Activated naive CD8-positive, alpha-beta T cell treated with anti-CD3 and anti-CD28 coated beads, Interleukin-2, amount 10 ng/mL, durations not matched to agents 7 days and 5 days (primary cell): Measurements from ENCODE around the gene LAMB1. TPM values are rescaled to one million over a fixed set of nuclear protein-coding genes. Genes with fewer than 3 reads are reported as not detected.
A peak's percentile ranks its signal among the peaks of the same experiment; 100 is the strongest.
"Not testable (repeated sequence)": the region's sequence is repeated elsewhere in the genome, so short reads cannot be mapped to it uniquely, and the experiment has no call there.

ENCODE experiments used
- ATAC-seq: fragments of 150-1000 bp; cut with Tn5 transposase; one replicate; pipeline ENCODE4 v1.10.0; 2021; ENCODE audit warnings: low read depth, moderate library complexity
- POLR2A ChIA-PET: fragments of 350-600 bp; sonication (Branson Sonifier 250); formaldehyde crosslinking; loops from one replicate; lab custom pipeline; 2021; ENCODE audit warnings: antibody characterized with exemption; lab: Charles Lee
- DNase-seq: peaks from one replicate; pipeline ENCODE4 v3.0.0; 2021
- H3K27ac Mint-ChIP-seq: one replicate; pipeline ENCODE4 v1.8.0; 2022; ENCODE audit warnings: mild to moderate bottlenecking, mixed read lengths
- H3K27me3 Mint-ChIP-seq: one replicate; pipeline ENCODE4 v1.8.0; 2022; ENCODE audit warnings: mild to moderate bottlenecking, moderate library complexity, mixed read lengths
- H3K36me3 Mint-ChIP-seq: one replicate; pipeline ENCODE4 v1.8.0; 2021; ENCODE audit warnings: mild to moderate bottlenecking, mixed read lengths
- H3K4me1 Mint-ChIP-seq: one replicate; pipeline ENCODE4 v1.8.0; 2021; ENCODE audit warnings: mixed read lengths
- H3K4me3 Mint-ChIP-seq: one replicate; pipeline ENCODE4 v1.8.0; 2022; ENCODE audit warnings: mild to moderate bottlenecking, moderate library complexity, mixed read lengths
- H3K9me3 Mint-ChIP-seq: one replicate; pipeline ENCODE4 v1.8.0; 2021; ENCODE audit warnings: mixed read lengths
- total RNA-seq, 2 experiments: library from RNA; stranded (reverse); gene quantifications; one replicate each; pipeline ENCODE4 v1.2.3, GENCODE V29; 2021

Gene LAMB1
- total RNA-seq, 2 experiments from 2014 or later, result not detected

DNA sequence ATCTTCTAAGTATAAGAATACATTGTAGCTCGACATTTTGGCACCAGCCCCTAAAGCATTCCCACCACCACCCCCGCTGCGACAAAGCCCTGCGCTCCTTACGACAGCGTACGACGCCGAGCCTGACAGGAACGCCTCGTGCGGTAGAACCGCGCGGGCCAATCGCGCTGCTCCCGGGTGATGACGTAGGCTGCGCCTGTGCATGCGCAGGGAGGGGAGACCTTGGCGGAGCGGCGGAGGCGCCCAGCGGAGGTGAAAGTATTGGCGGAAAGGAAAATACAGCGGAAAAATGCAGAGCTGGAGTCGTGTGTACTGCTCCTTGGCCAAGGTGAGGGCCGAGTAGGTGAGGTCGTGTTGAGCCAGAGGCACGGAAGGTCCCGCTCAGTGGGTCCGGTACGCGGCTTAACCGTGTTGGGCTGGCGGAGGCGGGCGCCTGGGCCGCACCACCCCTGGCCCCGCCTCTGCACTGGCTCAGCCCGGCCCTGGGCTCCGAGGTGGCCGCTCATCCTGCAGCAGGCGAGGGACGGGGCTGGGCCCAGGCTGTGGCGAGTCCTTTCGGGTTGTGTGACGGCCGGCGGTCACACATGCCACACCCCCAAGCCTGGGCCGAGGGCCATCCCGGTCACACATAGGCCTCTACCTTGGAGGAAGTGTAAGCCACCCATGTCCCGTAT is 111.9 kb downstream of the LAMB1 start, which contains the start of gene DLD:
Gene DLD (plus strand): TSS at position 222 of the 674 bp plus-strand sequence. CDS start 68 bp downstream, at position 290.
- ATAC-seq, result peak; percentile 99
- Mint-ChIP-seq H3K4me1 (peaks cover 35% of the 10 kb centered on the region), H3K4me3 (peak within 1 kb of the TSS; percentile 100), H3K27ac (peak within 1 kb of the TSS; percentile 100), H3K36me3 (peaks cover 15% of the 10 kb centered on the region), H3K9me3 (no peaks in the 10 kb centered on the region), H3K27me3 (no peaks in the 10 kb centered on the region)
- DNase-seq, result peak; percentile 93
- POLR2A ChIA-PET, result interaction anchor here (0.9 to 3.6 kb wide), 4 partner anchors 12 to 723 kb away, joined by 3 to 19 read pairs (median 4); partner anchors contain the start of genes CBLL1 and HBP1

DNA sequence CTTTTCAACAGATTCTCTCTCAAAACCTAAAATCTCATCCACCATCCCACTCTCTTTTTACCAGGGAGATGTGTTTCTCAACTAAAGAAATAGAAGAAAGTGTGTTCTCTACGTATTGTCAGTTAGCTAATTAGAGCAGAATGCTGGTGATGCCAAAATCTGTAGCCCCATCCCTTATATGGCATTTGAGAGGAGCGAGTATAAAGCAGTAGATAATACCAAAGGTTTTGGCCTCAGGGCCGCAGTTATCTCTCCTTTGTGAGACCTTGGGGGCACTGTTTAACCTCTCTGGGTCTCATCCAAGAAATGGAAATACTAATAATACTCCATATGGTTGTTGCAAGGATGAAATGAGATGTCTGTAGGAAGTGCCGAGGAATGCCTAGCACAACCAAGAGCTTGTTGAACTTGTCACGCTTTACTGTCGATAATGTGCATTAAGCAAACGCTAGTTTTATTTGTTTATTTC is 112.4 kb downstream of the LAMB1 start:
- Mint-ChIP-seq H3K9me3 (no peaks in the 10 kb centered on the region), H3K36me3 (peaks cover 11% of the 10 kb centered on the region), H3K4me3 (peak overlapping the region; percentile 100), H3K27me3 (peaks cover 2% of the 10 kb centered on the region), H3K4me1 (peaks cover 32% of the 10 kb centered on the region), H3K27ac (peak overlapping the region; percentile 100)
- DNase-seq (no peak), ATAC-seq (no peak)
- POLR2A ChIA-PET, result interaction anchor here (0.9 to 3.6 kb wide), 4 partner anchors 11 to 722 kb away, joined by 3 to 19 read pairs (median 4); partner anchors contain the start of genes CBLL1 and HBP1

DNA sequence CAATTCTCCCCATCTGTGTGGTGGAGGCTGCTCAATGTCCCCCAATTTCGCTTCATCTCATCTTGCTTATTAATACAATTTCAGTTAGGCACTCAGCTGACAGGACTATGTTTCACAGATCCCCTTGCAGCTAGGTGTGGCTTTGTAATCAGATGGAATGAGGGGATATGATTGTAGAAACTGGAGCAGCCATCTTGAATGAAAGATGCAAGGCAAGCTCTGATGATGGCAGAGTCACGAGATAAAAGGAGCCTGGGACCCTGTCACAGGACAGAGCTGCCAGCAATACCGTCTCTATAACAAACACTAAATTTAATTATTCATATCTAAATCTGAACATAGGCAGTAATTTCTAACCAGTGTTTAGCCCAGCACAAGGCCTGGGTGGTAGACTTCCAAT is 113.0 kb downstream of the LAMB1 start:
- POLR2A ChIA-PET, result interaction anchor here (0.9 to 3.6 kb wide), 3 partner anchors 11 to 721 kb away, joined by 3 to 19 read pairs (median 3); partner anchors contain the start of gene CBLL1

GRCh38 chr7:107887827-107888226 is 115.1 kb downstream of the LAMB1 start:
- H3K9me3 Mint-ChIP-seq, DNase-seq, H3K27me3 Mint-ChIP-seq, H3K36me3 Mint-ChIP-seq, POLR2A ChIA-PET, H3K27ac Mint-ChIP-seq, H3K4me3 Mint-ChIP-seq, ATAC-seq: not testable (repeated sequence)
- H3K4me1 Mint-ChIP-seq, result peaks cover 11% of the 10 kb centered on the region

More for the DNA sequence above, 113.0 kb downstream of the LAMB1 start:
- H3K4me3 Mint-ChIP-seq, result peak overlapping the region; percentile 100
- H3K4me1 Mint-ChIP-seq, result peaks cover 28% of the 10 kb centered on the region
- no peaks in the 10 kb centered on the region for H3K9me3 Mint-ChIP-seq
- DNase-seq (no peak), ATAC-seq (no peak)
- H3K36me3 Mint-ChIP-seq, result peaks cover 7% of the 10 kb centered on the region
- peak overlapping the region; percentile 100 for H3K27ac Mint-ChIP-seq
- H3K27me3 Mint-ChIP-seq, result peaks cover 4% of the 10 kb centered on the region

GRCh38 chr7:107884066-107884818 is 118.7 kb downstream of the LAMB1 start:
- no peak for ATAC-seq
- Mint-ChIP-seq H3K27me3 (peaks cover 10% of the 10 kb centered on the region), H3K9me3 (no peaks in the 10 kb centered on the region), H3K4me3 (no peak overlapping the region), H3K4me1 (peaks cover 3% of the 10 kb centered on the region), H3K36me3 (no peaks in the 10 kb centered on the region), H3K27ac (no peak overlapping the region)
- POLR2A ChIA-PET, result no interaction called here
- no peak for DNase-seq

DNA sequence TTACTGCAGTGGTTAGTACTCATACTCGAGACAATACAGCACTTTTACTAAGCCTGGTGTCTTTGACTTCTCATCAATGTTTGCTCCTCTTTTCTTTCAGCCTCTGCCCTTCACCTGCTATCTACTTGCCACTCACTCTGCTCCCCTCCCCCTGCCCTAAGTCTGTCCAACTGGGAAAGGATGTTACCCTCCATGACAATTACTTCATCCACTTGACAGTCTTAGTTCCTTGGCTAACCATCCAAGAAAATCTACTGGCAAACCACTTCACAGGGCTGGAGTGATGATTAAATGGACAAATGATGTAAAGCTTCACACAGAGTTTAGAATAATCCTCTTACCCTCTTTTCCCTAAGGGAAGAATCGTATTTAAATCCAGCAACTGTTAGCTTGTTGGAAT is 120.2 kb downstream of the LAMB1 start:
- no peak for ATAC-seq
- Mint-ChIP-seq H3K27ac (no peak overlapping the region), H3K9me3 (no peaks in the 10 kb centered on the region), H3K4me3 (no peak overlapping the region), H3K27me3 (peaks cover 10% of the 10 kb centered on the region), H3K36me3 (no peaks in the 10 kb centered on the region), H3K4me1 (peaks cover 5% of the 10 kb centered on the region)
- POLR2A ChIA-PET, result no interaction called here
- DNase-seq, result no peak

- H3K4me1 Mint-ChIP-seq, result peaks cover 17% of the 10 kb centered on the region
- no peak overlapping the region for H3K27ac Mint-ChIP-seq
- DNase-seq (no peak), ATAC-seq (peak; percentile 46)
- H3K4me3 Mint-ChIP-seq, result no peak overlapping the region
- no peaks in the 10 kb centered on the region for H3K36me3 Mint-ChIP-seq
- POLR2A ChIA-PET, result interaction anchor here (0.5 to 1.4 kb wide), 3 partner anchors 11 to 300 kb away, joined by 3 to 5 read pairs (median 4); partner anchors contain the start of gene CBLL1
- no peaks in the 10 kb centered on the region for H3K9me3 Mint-ChIP-seq
- peaks cover 8% of the 10 kb centered on the region for H3K27me3 Mint-ChIP-seq
Observed at GRCh38 chr7:107879400-107880035, 123.4 kb downstream of the LAMB1 start.

GRCh38 chr7:107878636-107879035 is 124.3 kb downstream of the LAMB1 start:
- Mint-ChIP-seq H3K9me3 (no peaks in the 10 kb centered on the region), H3K27ac (no peak overlapping the region), H3K4me3 (no peak overlapping the region), H3K4me1 (peaks cover 18% of the 10 kb centered on the region), H3K36me3 (no peaks in the 10 kb centered on the region), H3K27me3 (peaks cover 8% of the 10 kb centered on the region)
- POLR2A ChIA-PET, result interaction anchor here (0.5 to 1.4 kb wide), 3 partner anchors 12 to 299 kb away, joined by 3 to 5 read pairs (median 4); partner anchors contain the start of gene CBLL1
- ATAC-seq (no peak), DNase-seq (no peak)

DNA sequence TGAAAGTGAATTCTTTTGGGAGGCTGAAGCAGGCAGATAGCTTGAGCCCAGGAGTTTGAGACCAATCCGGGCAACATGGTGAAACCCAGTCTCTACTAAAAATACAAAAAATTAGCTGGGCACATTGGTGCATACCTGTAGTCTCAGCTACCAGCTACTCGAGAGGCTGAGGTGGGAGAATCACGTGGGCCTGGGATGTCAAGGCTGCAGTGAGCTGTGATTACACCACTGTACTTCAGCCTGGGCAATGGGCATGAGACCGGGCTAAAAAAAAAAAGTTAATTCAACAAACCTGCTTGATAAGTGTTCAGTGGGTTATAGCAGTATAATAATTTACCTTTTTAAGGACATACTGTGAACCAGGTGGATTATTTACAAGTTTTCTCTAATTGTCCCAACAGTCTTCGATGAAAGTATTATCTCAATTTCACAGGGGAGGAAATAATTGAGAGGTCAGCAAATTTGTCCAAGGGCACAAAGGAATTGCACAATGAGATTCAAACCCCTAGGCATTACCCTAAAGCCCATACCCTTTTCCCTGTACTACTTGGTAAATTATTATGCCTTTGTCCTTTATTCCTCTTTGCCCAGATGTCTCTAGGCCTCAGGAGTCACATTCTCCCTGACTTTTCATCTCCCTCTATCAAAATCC is 125.1 kb downstream of the LAMB1 start:
- ATAC-seq, result no peak
- H3K27ac Mint-ChIP-seq, result no peak overlapping the region
- peaks cover 10% of the 10 kb centered on the region for H3K27me3 Mint-ChIP-seq
- H3K36me3 Mint-ChIP-seq, result no peaks in the 10 kb centered on the region
- H3K4me1 Mint-ChIP-seq, result peaks cover 18% of the 10 kb centered on the region
- no peaks in the 10 kb centered on the region for H3K9me3 Mint-ChIP-seq
- no peak for DNase-seq
- POLR2A ChIA-PET, result no interaction called here
- no peak overlapping the region for H3K4me3 Mint-ChIP-seq

GRCh38 chr7:107876916-107877315 is 126.0 kb downstream of the LAMB1 start:
- Mint-ChIP-seq H3K27me3 (peaks cover 10% of the 10 kb centered on the region), H3K27ac (no peak overlapping the region), H3K4me1 (peaks cover 18% of the 10 kb centered on the region), H3K36me3 (no peaks in the 10 kb centered on the region), H3K4me3 (no peak overlapping the region), H3K9me3 (no peaks in the 10 kb centered on the region)
- DNase-seq (no peak), ATAC-seq (no peak)
- POLR2A ChIA-PET, result interaction anchor here (2.6 kb wide), 1 partner anchor 133 kb away, joined by 16 read pairs; the partner anchor contains the start of gene CBLL1

- H3K4me3 Mint-ChIP-seq, result no peak overlapping the region
- no peaks in the 10 kb centered on the region for H3K36me3 Mint-ChIP-seq
- H3K27me3 Mint-ChIP-seq, result peaks cover 7% of the 10 kb centered on the region
- H3K4me1 Mint-ChIP-seq, result peaks cover 18% of the 10 kb centered on the region
- POLR2A ChIA-PET, result interaction anchor here (1.5 to 2.6 kb wide), 2 partner anchors 129 to 131 kb away, joined by 3 to 16 read pairs; partner anchors contain the start of gene CBLL1
- H3K27ac Mint-ChIP-seq, result no peak overlapping the region
- ATAC-seq, result peak; percentile 64
- H3K9me3 Mint-ChIP-seq, result no peaks in the 10 kb centered on the region
- DNase-seq, result no peak
Observed at GRCh38 chr7:107874605-107875446, 128.1 kb downstream of the LAMB1 start.

GRCh38 chr7:107874111-107874510 is 128.8 kb downstream of the LAMB1 start:
- ATAC-seq (no peak), DNase-seq (no peak)
- Mint-ChIP-seq H3K9me3 (no peaks in the 10 kb centered on the region), H3K27me3 (peaks cover 4% of the 10 kb centered on the region), H3K4me3 (no peak overlapping the region), H3K27ac (no peak overlapping the region), H3K36me3 (no peaks in the 10 kb centered on the region), H3K4me1 (peaks cover 14% of the 10 kb centered on the region)
- POLR2A ChIA-PET, result interaction anchor here (2.6 kb wide), 1 partner anchor 131 kb away, joined by 16 read pairs; the partner anchor contains the start of gene CBLL1
